Astrocyte of the spinal cord (primary cell): ENCODE measurements around the gene PLOD1.

Experiments
- DNase-seq: peaks from one replicate; pipeline ENCODE4 v3.0.0; 2011; ENCODE audit warnings: low read depth, low spot score
- H3K4me3 ChIP-seq: 2 replicates; pipeline ENCODE4 v1.5.1; 2011; ENCODE audit warnings: low read depth, mild to moderate bottlenecking, low read length, moderate library complexity
- CTCF ChIP-seq: IDR thresholded peaks from 2 replicates; pipeline ENCODE4 v1.5.1; 2012; ENCODE audit warnings: low read depth, mild to moderate bottlenecking, low read length, inconsistent platforms
- in situ Hi-C: cut with HindIII; loops from 2 replicates; pipeline ENCODE4 v1.10.0; 2017; ENCODE audit warnings: low sequenced_read_pairs

PLOD1 gene

GRCh38 chr1:11982010-11982392 is 47.5 kb downstream of the PLOD1 start:
- no peak overlapping the region for H3K4me3 ChIP-seq
- DNase-seq = no peak
- in situ Hi-C loops = no loop called here
- peak; percentile 37 for TF ChIP-seq CTCF

- DNase-seq = no peak
- no peak overlapping the region for H3K4me3 ChIP-seq
- no peak for TF ChIP-seq CTCF
- in situ Hi-C loops = no loop called here
These were observed 49.6 kb downstream of the PLOD1 start for GRCh38 chr1:11984121-11984520.

- no peak for TF ChIP-seq CTCF
- DNase-seq = no peak
- no peak overlapping the region for H3K4me3 ChIP-seq
- in situ Hi-C loops = no loop called here
These were observed 50.1 kb downstream of the PLOD1 start for GRCh38 chr1:11984576-11984975.

GRCh38 chr1:11985171-11985570 is 50.7 kb downstream of the PLOD1 start:
- in situ Hi-C loops = no loop called here
- DNase-seq = no peak
- no peak overlapping the region for H3K4me3 ChIP-seq
- no peak for TF ChIP-seq CTCF

- peak; percentile 81 for DNase-seq
- in situ Hi-C loops = no loop called here
- no peak overlapping the region for H3K4me3 ChIP-seq
- TF ChIP-seq CTCF = no peak
These were observed 51.3 kb downstream of the PLOD1 start for GRCh38 chr1:11985851-11986250.

- no peak for DNase-seq
- TF ChIP-seq CTCF = no peak
- in situ Hi-C loops = no loop called here
- H3K4me3 ChIP-seq = no peak overlapping the region
These were observed 55.2 kb downstream of the PLOD1 start for GRCh38 chr1:11989669-11990068.

GRCh38 chr1:11990303-11991032 is 56.0 kb downstream of the PLOD1 start:
- no peak for TF ChIP-seq CTCF
- no peak overlapping the region for H3K4me3 ChIP-seq
- in situ Hi-C loops = no loop called here
- DNase-seq = no peak
